ENCODE data around the gene CCDC182. TPM values are rescaled to one million over a fixed set of nuclear protein-coding genes. Genes with fewer than 3 reads are reported as not detected.

The CCDC182 gene
- total RNA-seq, 3 donors from 2014 or later: not detected

- peaks cover 5% of the 10 kb centered on the region for H3K27me3 Mint-ChIP-seq (ENCODE audit: low read depth)
These were observed 18.3 kb downstream of the CCDC182 start for GRCh38 chr17:57726838-57727237.

GRCh38 chr17:57726213-57726790, 18.8 kb downstream of the CCDC182 start:
- Mint-ChIP-seq H3K27me3 (ENCODE audit: low read depth) (peaks cover 5% of the 10 kb centered on the region), H3K9me3 (no peaks in the 10 kb centered on the region)
- no peak for ATAC-seq

More at GRCh38 chr17:57726838-57727237, 18.3 kb downstream of the CCDC182 start:
- DNase-seq: no peak
- Mint-ChIP-seq H3K4me3 (no peak overlapping the region), H3K9me3 (no peaks in the 10 kb centered on the region), H3K4me1 (ENCODE audit: low read depth) (peaks cover 4% of the 10 kb centered on the region), H3K36me3 (ENCODE audit: insufficient read depth) (no peaks in the 10 kb centered on the region)
- no peak for ATAC-seq

GRCh38 chr17:57724729-57725125, 20.4 kb downstream of the CCDC182 start:
- Mint-ChIP-seq H3K4me3 (no peak overlapping the region), H3K9me3 (no peaks in the 10 kb centered on the region), H3K36me3 (ENCODE audit: insufficient read depth) (no peaks in the 10 kb centered on the region), H3K27me3 (ENCODE audit: low read depth) (peaks cover 5% of the 10 kb centered on the region), H3K4me1 (ENCODE audit: low read depth) (no peaks in the 10 kb centered on the region)
- no peak for ATAC-seq
- no peak for DNase-seq

More at GRCh38 chr17:57726213-57726790, 18.8 kb downstream of the CCDC182 start:
- H3K4me3 Mint-ChIP-seq: no peak overlapping the region
- peaks cover 4% of the 10 kb centered on the region for H3K4me1 Mint-ChIP-seq (ENCODE audit: low read depth)
- no peak for DNase-seq
- H3K36me3 Mint-ChIP-seq (ENCODE audit: insufficient read depth): no peaks in the 10 kb centered on the region

GRCh38 chr17:57724026-57724728, 20.9 kb downstream of the CCDC182 start:
- Mint-ChIP-seq H3K36me3 (ENCODE audit: insufficient read depth) (no peaks in the 10 kb centered on the region), H3K27me3 (ENCODE audit: low read depth) (peaks cover 5% of the 10 kb centered on the region), H3K9me3 (no peaks in the 10 kb centered on the region), H3K4me3 (no peak overlapping the region), H3K4me1 (ENCODE audit: low read depth) (no peaks in the 10 kb centered on the region)
- DNase-seq: no peak
- no peak for ATAC-seq

GRCh38 chr17:57723427-57724025, 21.6 kb downstream of the CCDC182 start:
- no peaks in the 10 kb centered on the region for H3K9me3 Mint-ChIP-seq
- H3K4me1 Mint-ChIP-seq (ENCODE audit: low read depth): no peaks in the 10 kb centered on the region
- no peak for DNase-seq
- peaks cover 5% of the 10 kb centered on the region for H3K27me3 Mint-ChIP-seq (ENCODE audit: low read depth)
- no peaks in the 10 kb centered on the region for H3K36me3 Mint-ChIP-seq (ENCODE audit: insufficient read depth)
- no peak for ATAC-seq
- H3K4me3 Mint-ChIP-seq: no peak overlapping the region

GRCh38 chr17:57722704-57723043, 22.4 kb downstream of the CCDC182 start:
- no peak for DNase-seq
- Mint-ChIP-seq H3K4me3 (no peak overlapping the region), H3K27me3 (ENCODE audit: low read depth) (peaks cover 6% of the 10 kb centered on the region), H3K36me3 (ENCODE audit: insufficient read depth) (no peaks in the 10 kb centered on the region), H3K9me3 (no peaks in the 10 kb centered on the region), H3K4me1 (ENCODE audit: low read depth) (no peaks in the 10 kb centered on the region)
- no peak for ATAC-seq

GRCh38 chr17:57721967-57722703, 23.0 kb downstream of the CCDC182 start:
- no peak overlapping the region for H3K4me3 Mint-ChIP-seq

GRCh38 chr17:57720386-57721035, 24.6 kb downstream of the CCDC182 start:
- ATAC-seq: no peak

More at GRCh38 chr17:57721967-57722703, 23.0 kb downstream of the CCDC182 start:
- ATAC-seq (no peak), DNase-seq (no peak)
- H3K36me3 Mint-ChIP-seq (ENCODE audit: insufficient read depth): no peaks in the 10 kb centered on the region
- H3K4me1 Mint-ChIP-seq (ENCODE audit: low read depth): no peaks in the 10 kb centered on the region
- H3K9me3 Mint-ChIP-seq: no peaks in the 10 kb centered on the region
- H3K27me3 Mint-ChIP-seq (ENCODE audit: low read depth): peaks cover 11% of the 10 kb centered on the region

GRCh38 chr17:57718878-57719277, 26.2 kb downstream of the CCDC182 start:
- Mint-ChIP-seq H3K4me1 (ENCODE audit: low read depth) (no peaks in the 10 kb centered on the region), H3K4me3 (no peak overlapping the region), H3K27me3 (ENCODE audit: low read depth) (peaks cover 19% of the 10 kb centered on the region), H3K9me3 (no peaks in the 10 kb centered on the region), H3K36me3 (ENCODE audit: insufficient read depth) (no peaks in the 10 kb centered on the region)
- no peak for DNase-seq
- no peak for ATAC-seq

More at GRCh38 chr17:57720386-57721035, 24.6 kb downstream of the CCDC182 start:
- H3K27me3 Mint-ChIP-seq (ENCODE audit: low read depth): peaks cover 16% of the 10 kb centered on the region
- no peak for DNase-seq
- no peak overlapping the region for H3K4me3 Mint-ChIP-seq
- no peaks in the 10 kb centered on the region for H3K36me3 Mint-ChIP-seq (ENCODE audit: insufficient read depth)
- H3K9me3 Mint-ChIP-seq: no peaks in the 10 kb centered on the region
- no peaks in the 10 kb centered on the region for H3K4me1 Mint-ChIP-seq (ENCODE audit: low read depth)

GRCh38 chr17:57715981-57716380, 29.1 kb downstream of the CCDC182 start:
- Mint-ChIP-seq H3K27me3 (ENCODE audit: low read depth) (peaks cover 27% of the 10 kb centered on the region), H3K4me1 (ENCODE audit: low read depth) (no peaks in the 10 kb centered on the region), H3K4me3 (no peak overlapping the region), H3K9me3 (no peaks in the 10 kb centered on the region), H3K36me3 (ENCODE audit: insufficient read depth) (no peaks in the 10 kb centered on the region)
- DNase-seq (no peak), ATAC-seq (no peak)

- Mint-ChIP-seq H3K27me3 (ENCODE audit: low read depth) (peaks cover 27% of the 10 kb centered on the region), H3K9me3 (no peaks in the 10 kb centered on the region), H3K36me3 (ENCODE audit: insufficient read depth) (no peaks in the 10 kb centered on the region), H3K4me1 (ENCODE audit: low read depth) (no peaks in the 10 kb centered on the region), H3K4me3 (no peak overlapping the region)
- ATAC-seq: no peak
- no peak for DNase-seq
These were observed 30.4 kb downstream of the CCDC182 start for GRCh38 chr17:57714665-57715180.

- Mint-ChIP-seq H3K27me3 (ENCODE audit: low read depth) (peaks cover 27% of the 10 kb centered on the region), H3K4me1 (ENCODE audit: low read depth) (no peaks in the 10 kb centered on the region), H3K36me3 (ENCODE audit: insufficient read depth) (no peaks in the 10 kb centered on the region), H3K4me3 (no peak overlapping the region), H3K9me3 (no peaks in the 10 kb centered on the region)
- no peak for ATAC-seq
- DNase-seq: no peak
These were observed 32.0 kb downstream of the CCDC182 start for GRCh38 chr17:57713140-57713539.

- no peak overlapping the region for H3K4me3 Mint-ChIP-seq
- DNase-seq (no peak), ATAC-seq (no peak)
- no peaks in the 10 kb centered on the region for H3K4me1 Mint-ChIP-seq (ENCODE audit: low read depth)
- H3K27me3 Mint-ChIP-seq (ENCODE audit: low read depth): peaks cover 5% of the 10 kb centered on the region
- no peaks in the 10 kb centered on the region for H3K36me3 Mint-ChIP-seq (ENCODE audit: insufficient read depth)
- H3K9me3 Mint-ChIP-seq: no peaks in the 10 kb centered on the region
These were observed 36.7 kb downstream of the CCDC182 start for GRCh38 chr17:57708410-57708809.

- Mint-ChIP-seq H3K9me3 (no peaks in the 10 kb centered on the region), H3K4me3 (no peak overlapping the region), H3K4me1 (ENCODE audit: low read depth) (no peaks in the 10 kb centered on the region), H3K27me3 (ENCODE audit: low read depth) (no peaks in the 10 kb centered on the region), H3K36me3 (ENCODE audit: insufficient read depth) (no peaks in the 10 kb centered on the region)
- no peak for DNase-seq
- no peak for ATAC-seq
These were observed 37.2 kb downstream of the CCDC182 start for GRCh38 chr17:57707892-57708291.
